ENCODE measurements around the gene CCDC174.

- TF ChIP-seq CTCF (conservative IDR thresholded peaks at IDR 0.05; ENCODE audit: low read length): no peak
- TF ChIP-seq EZH2phosphoT487 (IDR thresholded peaks at IDR 0.05; ENCODE audit: borderline replicate concordance): no peak
Measured at GRCh38 chr3:14717307-14717706, 65.7 kb downstream of the CCDC174 start.

All from Loucy (cell line).